ENCODE results near the gene TUB.

- no peak for TF ChIP-seq TAF1 (IDR thresholded peaks at IDR 0.05; ENCODE audit: borderline replicate concordance, insufficient read depth, low read length)
- no peak for TF ChIP-seq POLR2AphosphoS5 (IDR thresholded peaks at IDR 0.05; ENCODE audit: low read depth, low read length)
- TF ChIP-seq, protein P1, sequence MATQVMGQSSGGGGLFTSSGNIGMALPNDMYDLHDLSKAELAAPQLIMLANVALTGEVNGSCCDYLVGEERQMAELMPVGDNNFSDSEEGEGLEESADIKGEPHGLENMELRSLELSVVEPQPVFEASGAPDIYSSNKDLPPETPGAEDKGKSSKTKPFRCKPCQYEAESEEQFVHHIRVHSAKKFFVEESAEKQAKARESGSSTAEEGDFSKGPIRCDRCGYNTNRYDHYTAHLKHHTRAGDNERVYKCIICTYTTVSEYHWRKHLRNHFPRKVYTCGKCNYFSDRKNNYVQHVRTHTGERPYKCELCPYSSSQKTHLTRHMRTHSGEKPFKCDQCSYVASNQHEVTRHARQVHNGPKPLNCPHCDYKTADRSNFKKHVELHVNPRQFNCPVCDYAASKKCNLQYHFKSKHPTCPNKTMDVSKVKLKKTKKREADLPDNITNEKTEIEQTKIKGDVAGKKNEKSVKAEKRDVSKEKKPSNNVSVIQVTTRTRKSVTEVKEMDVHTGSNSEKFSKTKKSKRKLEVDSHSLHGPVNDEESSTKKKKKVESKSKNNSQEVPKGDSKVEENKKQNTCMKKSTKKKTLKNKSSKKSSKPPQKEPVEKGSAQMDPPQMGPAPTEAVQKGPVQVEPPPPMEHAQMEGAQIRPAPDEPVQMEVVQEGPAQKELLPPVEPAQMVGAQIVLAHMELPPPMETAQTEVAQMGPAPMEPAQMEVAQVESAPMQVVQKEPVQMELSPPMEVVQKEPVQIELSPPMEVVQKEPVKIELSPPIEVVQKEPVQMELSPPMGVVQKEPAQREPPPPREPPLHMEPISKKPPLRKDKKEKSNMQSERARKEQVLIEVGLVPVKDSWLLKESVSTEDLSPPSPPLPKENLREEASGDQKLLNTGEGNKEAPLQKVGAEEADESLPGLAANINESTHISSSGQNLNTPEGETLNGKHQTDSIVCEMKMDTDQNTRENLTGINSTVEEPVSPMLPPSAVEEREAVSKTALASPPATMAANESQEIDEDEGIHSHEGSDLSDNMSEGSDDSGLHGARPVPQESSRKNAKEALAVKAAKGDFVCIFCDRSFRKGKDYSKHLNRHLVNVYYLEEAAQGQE (IDR thresholded peaks at IDR 0.05; ENCODE audit: insufficient read depth in 1 of 2, low read depth in 2 of 2, low read length in 2 of 2): no peak
- no peak for TF ChIP-seq SIN3A (IDR thresholded peaks at IDR 0.05; ENCODE audit: borderline replicate concordance, insufficient read depth, low read length)
These were observed at the start of gene TUB for GRCh38 chr11:8080674-8081590.

Data from PFSK-1 (cell line).